Measurements from ENCODE around the gene ZCCHC14.

ZCCHC14 gene
- total RNA-seq, result 39.5 to 40.8 (median 39.8) reads per million in 3 donors

GRCh38 chr16:87492721-87493607 lies at the start of gene ZCCHC14:
ZCCHC14 (minus strand) TSS chr16:87493024; CDS start chr16:87492238, 786 bp downstream.
- H3K9me3 ChIP-seq (ENCODE audit: control insufficient read depth, low read length), result no peaks in the 10 kb centered on the region
- no peaks in the 10 kb centered on the region for H3K27me3 ChIP-seq (replicated peaks; ENCODE audit: control insufficient read depth, insufficient read depth, low read length, poor library complexity, severe bottlenecking)
- no peaks in the 10 kb centered on the region for H3K36me3 ChIP-seq (ENCODE audit: control insufficient read depth, insufficient read depth, low read length)
- H3K4me3 ChIP-seq (ENCODE audit: insufficient read depth, low read depth, low read length, poor library complexity, severe bottlenecking), result peak within 1 kb of the TSS; percentile 54
- peaks cover 28% of the 10 kb centered on the region for H3K4me1 ChIP-seq (ENCODE audit: control insufficient read depth, insufficient read depth, low read length, poor library complexity, severe bottlenecking)
- no peak within 1 kb of the TSS for H3K27ac ChIP-seq (ENCODE audit: insufficient read depth, low read length, poor library complexity, severe bottlenecking)
- peak; percentile 96 to 98 (median 98) for DNase-seq

- no peak overlapping the region for H3K27ac ChIP-seq (ENCODE audit: insufficient read depth, low read length, poor library complexity, severe bottlenecking)
These were observed 49.0 kb upstream of the ZCCHC14 start for GRCh38 chr16:87541872-87542234.

DNA sequence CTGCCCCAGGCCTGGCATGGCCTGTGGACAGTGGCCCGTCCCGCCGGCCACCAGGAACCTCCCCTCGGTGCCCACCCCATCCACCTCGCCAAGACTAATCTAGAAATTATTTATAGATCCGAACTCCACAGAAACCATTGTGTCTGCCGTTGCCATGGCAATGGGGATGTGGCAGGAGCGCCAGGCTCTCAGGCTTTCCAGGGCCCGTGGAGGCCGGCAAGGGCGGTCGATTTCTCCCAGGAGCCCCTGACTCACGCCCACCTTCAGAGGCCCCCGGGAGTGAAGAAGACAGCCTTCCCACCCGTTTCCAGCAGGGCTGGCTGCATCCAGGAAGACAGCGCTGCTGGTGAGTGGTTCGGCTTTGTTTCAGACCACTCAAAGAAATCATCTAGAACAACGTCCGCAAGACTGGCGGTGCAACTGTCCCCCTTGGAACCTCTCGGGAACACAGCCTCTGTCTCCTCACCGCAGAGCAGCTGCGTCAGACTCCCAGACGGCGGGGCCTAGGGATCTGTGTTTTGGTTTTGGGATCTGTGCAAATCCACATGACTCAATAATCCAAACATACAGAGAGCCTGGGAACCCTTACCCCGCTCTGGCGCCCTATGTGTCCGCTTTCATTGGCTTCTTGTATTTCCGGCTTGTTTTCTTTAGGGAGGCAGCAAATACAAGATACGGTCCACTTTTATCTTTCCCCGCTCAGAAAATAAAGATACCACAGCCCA lies 48.5 kb upstream of the ZCCHC14 start:
- no peaks in the 10 kb centered on the region for H3K27me3 ChIP-seq (replicated peaks; ENCODE audit: control insufficient read depth, insufficient read depth, low read length, poor library complexity, severe bottlenecking)
- H3K9me3 ChIP-seq (ENCODE audit: control insufficient read depth, low read length), result no peaks in the 10 kb centered on the region
- H3K27ac ChIP-seq (ENCODE audit: insufficient read depth, low read length, poor library complexity, severe bottlenecking), result no peak overlapping the region
- peaks cover 4% of the 10 kb centered on the region for H3K4me1 ChIP-seq (ENCODE audit: control insufficient read depth, insufficient read depth, low read length, poor library complexity, severe bottlenecking)
- H3K36me3 ChIP-seq (ENCODE audit: control insufficient read depth, insufficient read depth, low read length), result no peaks in the 10 kb centered on the region
- no peak for DNase-seq
- no peak overlapping the region for H3K4me3 ChIP-seq (ENCODE audit: insufficient read depth, low read depth, low read length, poor library complexity, severe bottlenecking)

More at GRCh38 chr16:87541872-87542234, 49.0 kb upstream of the ZCCHC14 start:
- Histone ChIP-seq H3K9me3 (ENCODE audit: control insufficient read depth, low read length) (no peaks in the 10 kb centered on the region), H3K36me3 (ENCODE audit: control insufficient read depth, insufficient read depth, low read length) (no peaks in the 10 kb centered on the region), H3K27me3 (replicated peaks; ENCODE audit: control insufficient read depth, insufficient read depth, low read length, poor library complexity, severe bottlenecking) (no peaks in the 10 kb centered on the region), H3K4me1 (ENCODE audit: control insufficient read depth, insufficient read depth, low read length, poor library complexity, severe bottlenecking) (peaks cover 4% of the 10 kb centered on the region), H3K4me3 (ENCODE audit: insufficient read depth, low read depth, low read length, poor library complexity, severe bottlenecking) (no peak overlapping the region)
- no peak for DNase-seq

- H3K27me3 ChIP-seq (replicated peaks; ENCODE audit: control insufficient read depth, insufficient read depth, low read length, poor library complexity, severe bottlenecking), result no peaks in the 10 kb centered on the region
- no peak overlapping the region for H3K4me3 ChIP-seq (ENCODE audit: insufficient read depth, low read depth, low read length, poor library complexity, severe bottlenecking)
These were observed 48.0 kb upstream of the ZCCHC14 start for GRCh38 chr16:87540897-87541146.

GRCh38 chr16:87540072-87540896 lies 47.5 kb upstream of the ZCCHC14 start:
- no peak for DNase-seq
- Histone ChIP-seq H3K36me3 (ENCODE audit: control insufficient read depth, insufficient read depth, low read length) (no peaks in the 10 kb centered on the region), H3K27me3 (replicated peaks; ENCODE audit: control insufficient read depth, insufficient read depth, low read length, poor library complexity, severe bottlenecking) (no peaks in the 10 kb centered on the region), H3K4me1 (ENCODE audit: control insufficient read depth, insufficient read depth, low read length, poor library complexity, severe bottlenecking) (peaks cover 4% of the 10 kb centered on the region), H3K27ac (ENCODE audit: insufficient read depth, low read length, poor library complexity, severe bottlenecking) (no peak overlapping the region), H3K4me3 (ENCODE audit: insufficient read depth, low read depth, low read length, poor library complexity, severe bottlenecking) (no peak overlapping the region), H3K9me3 (ENCODE audit: control insufficient read depth, low read length) (no peaks in the 10 kb centered on the region)

More at GRCh38 chr16:87540897-87541146, 48.0 kb upstream of the ZCCHC14 start:
- Histone ChIP-seq H3K36me3 (ENCODE audit: control insufficient read depth, insufficient read depth, low read length) (no peaks in the 10 kb centered on the region), H3K27ac (ENCODE audit: insufficient read depth, low read length, poor library complexity, severe bottlenecking) (no peak overlapping the region), H3K4me1 (ENCODE audit: control insufficient read depth, insufficient read depth, low read length, poor library complexity, severe bottlenecking) (peaks cover 4% of the 10 kb centered on the region), H3K9me3 (ENCODE audit: control insufficient read depth, low read length) (no peaks in the 10 kb centered on the region)
- DNase-seq, result no peak

- Histone ChIP-seq H3K4me3 (ENCODE audit: insufficient read depth, low read depth, low read length, poor library complexity, severe bottlenecking) (no peak overlapping the region), H3K27ac (ENCODE audit: insufficient read depth, low read length, poor library complexity, severe bottlenecking) (no peak overlapping the region), H3K36me3 (ENCODE audit: control insufficient read depth, insufficient read depth, low read length) (no peaks in the 10 kb centered on the region), H3K9me3 (ENCODE audit: control insufficient read depth, low read length) (no peaks in the 10 kb centered on the region), H3K4me1 (ENCODE audit: control insufficient read depth, insufficient read depth, low read length, poor library complexity, severe bottlenecking) (peaks cover 4% of the 10 kb centered on the region), H3K27me3 (replicated peaks; ENCODE audit: control insufficient read depth, insufficient read depth, low read length, poor library complexity, severe bottlenecking) (no peaks in the 10 kb centered on the region)
- no peak for DNase-seq
These were observed 46.3 kb upstream of the ZCCHC14 start for GRCh38 chr16:87539113-87539512.

DNA sequence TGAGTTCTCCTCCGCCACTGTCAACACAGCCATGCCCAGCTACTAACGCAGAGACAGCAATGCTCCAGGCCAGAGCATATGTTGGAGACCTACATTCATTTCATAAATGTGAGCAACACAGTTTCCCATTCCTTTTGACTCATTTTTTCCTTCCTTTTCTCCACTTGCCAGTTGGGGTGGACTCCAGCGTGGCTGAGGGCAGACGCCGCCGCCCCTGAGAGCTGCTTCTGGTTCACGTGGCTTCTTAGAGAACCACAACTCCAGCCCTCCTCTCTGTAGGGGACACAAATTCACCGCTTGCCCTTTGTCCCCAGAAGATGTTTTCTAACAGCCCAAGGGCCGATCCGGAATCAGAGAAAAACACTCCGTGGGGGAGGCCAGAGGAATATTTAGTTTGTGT lies 45.8 kb upstream of the ZCCHC14 start:
- DNase-seq, result no peak
- Histone ChIP-seq H3K27ac (ENCODE audit: insufficient read depth, low read length, poor library complexity, severe bottlenecking) (no peak overlapping the region), H3K4me1 (ENCODE audit: control insufficient read depth, insufficient read depth, low read length, poor library complexity, severe bottlenecking) (no peaks in the 10 kb centered on the region), H3K9me3 (ENCODE audit: control insufficient read depth, low read length) (no peaks in the 10 kb centered on the region), H3K36me3 (ENCODE audit: control insufficient read depth, insufficient read depth, low read length) (no peaks in the 10 kb centered on the region), H3K27me3 (replicated peaks; ENCODE audit: control insufficient read depth, insufficient read depth, low read length, poor library complexity, severe bottlenecking) (no peaks in the 10 kb centered on the region), H3K4me3 (ENCODE audit: insufficient read depth, low read depth, low read length, poor library complexity, severe bottlenecking) (no peak overlapping the region)

- no peaks in the 10 kb centered on the region for H3K9me3 ChIP-seq (ENCODE audit: control insufficient read depth, low read length)
- no peak overlapping the region for H3K4me3 ChIP-seq (ENCODE audit: insufficient read depth, low read depth, low read length, poor library complexity, severe bottlenecking)
- DNase-seq, result no peak
- H3K36me3 ChIP-seq (ENCODE audit: control insufficient read depth, insufficient read depth, low read length), result no peaks in the 10 kb centered on the region
- no peak overlapping the region for H3K27ac ChIP-seq (ENCODE audit: insufficient read depth, low read length, poor library complexity, severe bottlenecking)
- no peaks in the 10 kb centered on the region for H3K4me1 ChIP-seq (ENCODE audit: control insufficient read depth, insufficient read depth, low read length, poor library complexity, severe bottlenecking)
- H3K27me3 ChIP-seq (replicated peaks; ENCODE audit: control insufficient read depth, insufficient read depth, low read length, poor library complexity, severe bottlenecking), result no peaks in the 10 kb centered on the region
These were observed 45.3 kb upstream of the ZCCHC14 start for GRCh38 chr16:87538160-87538559.

GRCh38 chr16:87536795-87537142 lies 43.9 kb upstream of the ZCCHC14 start:
- no peaks in the 10 kb centered on the region for H3K4me1 ChIP-seq (ENCODE audit: control insufficient read depth, insufficient read depth, low read length, poor library complexity, severe bottlenecking)
- no peaks in the 10 kb centered on the region for H3K27me3 ChIP-seq (replicated peaks; ENCODE audit: control insufficient read depth, insufficient read depth, low read length, poor library complexity, severe bottlenecking)
- no peak overlapping the region for H3K4me3 ChIP-seq (ENCODE audit: insufficient read depth, low read depth, low read length, poor library complexity, severe bottlenecking)
- no peak for DNase-seq
- H3K27ac ChIP-seq (ENCODE audit: insufficient read depth, low read length, poor library complexity, severe bottlenecking), result no peak overlapping the region
- no peaks in the 10 kb centered on the region for H3K9me3 ChIP-seq (ENCODE audit: control insufficient read depth, low read length)
- no peaks in the 10 kb centered on the region for H3K36me3 ChIP-seq (ENCODE audit: control insufficient read depth, insufficient read depth, low read length)
